Endothelial cell of umbilical vein (primary cell): ENCODE measurements around the gene COL20A1. TPM values are rescaled to one million over a fixed set of nuclear protein-coding genes. Genes with fewer than 3 reads are reported as not detected.

Source experiments
- BruUV-seq: library from RNA; stranded (reverse); fragments of 400-500 nt; replicated peaks from 2 replicates; lab custom pipeline; 2021; lab: Mats Ljungman, UMichigan
- CTCF ChIA-PET: fragments of 300-600, 350-600 bp; sonication (Branson Sonifier 250); formaldehyde crosslinking; loops from one replicate; lab custom pipeline; 2021; ENCODE audit warnings: antibody characterized with exemption, inconsistent platforms; lab: Charles Lee
- POLR2A ChIA-PET: fragments of 300-600, 350-600 bp; sonication (Branson Sonifier 250); formaldehyde crosslinking; loops from one replicate; lab custom pipeline; 2021; ENCODE audit warnings: antibody characterized with exemption, inconsistent platforms; lab: Charles Lee
- DNase-seq: peaks from one replicate; pipeline ENCODE4 v3.0.0-alpha.2; 2011; ENCODE audit warnings: low read depth, low spot score
- FAIRE-seq: peaks from 2 replicates; lab custom pipeline; 2011; peaks lifted over from hg19 to GRCh38; lab: Jason Lieb, UNC
- H2AFZ ChIP-seq: 2 replicates; pipeline ENCODE4 v1.6.0; 2012; ENCODE audit warnings: low read depth, low read length, control low read depth, inconsistent platforms
- H3K27ac ChIP-seq: 2 replicates; pipeline ENCODE4 v1.5.1; 2011; ENCODE audit warnings: low read depth, mild to moderate bottlenecking, control low read depth, low read length, moderate library complexity; ENCODE audit not compliant: insufficient read depth
- H3K27me3 ChIP-seq, 2 experiments: 2 replicates each; pipeline versions ENCODE4 v1.6.0 to v1.6.1; 2011; ENCODE audit warnings: low read length in 2 of 2, mixed read lengths in 1 of 2; ENCODE audit not compliant: control insufficient read depth in 2 of 2, insufficient read depth in 2 of 2
- H3K36me3 ChIP-seq, 2 experiments: 2 replicates in 1 of 2; 3 replicates in 1 of 2; pipeline ENCODE4 v1.5.1; 2011; ENCODE audit warnings: low read length in 2 of 2, mild to moderate bottlenecking in 1 of 2, moderate library complexity in 1 of 2; ENCODE audit not compliant: control insufficient read depth in 2 of 2, insufficient read depth in 2 of 2; ENCODE audit errors: extremely low read depth in 1 of 2
- H3K4me1 ChIP-seq: 3 replicates; pipeline ENCODE4 v1.5.1; 2011; ENCODE audit warnings: mild to moderate bottlenecking, low read length; ENCODE audit not compliant: control insufficient read depth, insufficient read depth; ENCODE audit errors: extremely low read depth
- H3K4me2 ChIP-seq: 2 replicates; pipeline ENCODE4 v1.6.1; 2011; ENCODE audit warnings: low read length, control low read depth, mixed read lengths; ENCODE audit not compliant: insufficient read depth
- H3K4me3 ChIP-seq, 3 experiments: fragments of 200-600 bp in 1 of 3; sonication (generic), shearing (Covaris generic) in 1 of 3; replicated peaks in 1 of 3; 2 replicates each; pipeline ENCODE4 v1.5.1; 2011 to 2016; ENCODE audit warnings: control low read depth in 3 of 3, low read length in 3 of 3, mild to moderate bottlenecking in 2 of 3, inconsistent platforms in 1 of 3, low read depth in 1 of 3, moderate library complexity in 1 of 3; ENCODE audit not compliant: insufficient read depth in 1 of 3
- H3K79me2 ChIP-seq: 2 replicates; pipeline ENCODE4 v1.6.0; 2012; ENCODE audit warnings: low read length, inconsistent platforms; ENCODE audit not compliant: control insufficient read depth, insufficient read depth
- H3K9ac ChIP-seq: replicated peaks from 2 replicates; pipeline ENCODE3; 2011; ENCODE audit warnings: low read length, control low read depth; ENCODE audit not compliant: insufficient read depth; ENCODE audit errors: extremely low read depth
- H3K9me1 ChIP-seq: replicated peaks from 3 replicates; pipeline ENCODE4 v1.6.0; 2011; ENCODE audit warnings: mild to moderate bottlenecking, low read length; ENCODE audit not compliant: control insufficient read depth, insufficient read depth; ENCODE audit errors: extremely low read depth
- H3K9me3 ChIP-seq: replicated peaks from 2 replicates; pipeline ENCODE4 v1.5.1; 2012; ENCODE audit warnings: low read length, inconsistent platforms; ENCODE audit not compliant: control insufficient read depth, insufficient read depth
- H4K20me1 ChIP-seq: replicated peaks from 2 replicates; pipeline ENCODE3; 2011; ENCODE audit warnings: mild to moderate bottlenecking, low read length; ENCODE audit not compliant: control insufficient read depth, insufficient read depth; ENCODE audit errors: extremely low read depth
- CTCF ChIP-seq, 2 donors: IDR thresholded peaks; 1 replicate in 1 of 2; 2 replicates in 1 of 2; pipeline ENCODE4 v1.5.1; 2011; ENCODE audit warnings: low read length in 2 of 2, mild to moderate bottlenecking in 2 of 2, moderate library complexity in 2 of 2, control low read depth in 1 of 2, inconsistent platforms in 1 of 2, low read depth in 1 of 2; ENCODE audit not compliant: insufficient read depth in 1 of 2; ENCODE audit errors: extremely low read depth in 1 of 2
- FOS ChIP-seq: IDR thresholded peaks from 2 replicates; pipeline ENCODE4 v1.6.1; 2011; ENCODE audit warnings: mild to moderate bottlenecking, low read length, moderate library complexity, borderline replicate concordance; ENCODE audit not compliant: insufficient read depth
- MAX ChIP-seq: IDR thresholded peaks from 2 replicates; pipeline ENCODE4 v1.6.1; 2011; ENCODE audit not compliant: insufficient read depth, insufficient read length
- MYC ChIP-seq: IDR thresholded peaks from one replicate; pipeline ENCODE4 v1.6.1; 2011; ENCODE audit warnings: mild to moderate bottlenecking, low read depth, low read length
- POLR2A ChIP-seq: IDR thresholded peaks from 2 replicates; pipeline ENCODE4 v1.6.1; 2012; ENCODE audit warnings: low read depth, mild to moderate bottlenecking, control low read depth, low read length
- dilution Hi-C: fragments of 300-500 bp; cut with MboI; formaldehyde crosslinking; loops from one replicate; pipeline ENCODE4 v1.15.0; 2019; ENCODE audit warnings: low sequenced_read_pairs; ENCODE audit not compliant: extremely low pct_ligation_motif_present
- intact Hi-C: fragments of 100-400 bp; cut with micrococcal nuclease; formaldehyde crosslinking; loops from one replicate; pipeline ENCODE4 v1.10.0; 2022
- polyA plus RNA-seq, 4 experiments: library from polyadenylated mRNA; depleted of rRNA in 3 of 4; stranded (reverse) in 3 of 4; unstranded in 1 of 4; fragments of >200 nt; gene quantifications; 2 replicates each; pipeline versions ENCODE4 v1.2.1 to v1.2.3, GENCODE V29; 2011 to 2012; ENCODE audit warnings: missing spikeins in 1 of 4
- total RNA-seq: library from RNA; stranded (reverse); gene quantifications from 2 replicates; pipeline ENCODE4 v1.2.3, GENCODE V29; 2021

The COL20A1 gene
- total and polyA plus RNA-seq, 2 donors (not counting 3 experiments of a cell fraction or from before 2014, with no cell fraction given), result not detected

- no peak overlapping the region for H3K27ac ChIP-seq
- intact Hi-C loops, result no loop called here
- H4K20me1 ChIP-seq, result no peaks in the 10 kb centered on the region
- ChIA-PET CTCF (interaction anchor here (1.0 to 1.6 kb wide), 2 partner anchors 35 to 37 kb away, joined by 4 to 5 read pairs; no protein-coding TSS in a partner anchor), POLR2A (no interaction called here)
- no peak for FAIRE-seq
- H2AFZ ChIP-seq, result no peak overlapping the region
- H3K4me1 ChIP-seq, result no peaks in the 10 kb centered on the region
- TF ChIP-seq CTCF (IDR thresholded peaks at IDR 0.05; ENCODE audit: extremely low read depth in 1 of 2, insufficient read depth in 1 of 2, low read depth in 1 of 2, low read length in 2 of 2), result no peak
- TF ChIP-seq POLR2A, result no peak
- TF ChIP-seq MYC, result no peak
- no peak for TF ChIP-seq FOS
- no peak for TF ChIP-seq MAX
- no peaks in the 10 kb centered on the region for H3K9me3 ChIP-seq
- dilution Hi-C loops, result no loop called here
- H3K9ac ChIP-seq, result no peak overlapping the region
- no peaks in the 10 kb centered on the region for H3K9me1 ChIP-seq
- BruUV-seq, result no TSS peak
- no peaks in the 10 kb centered on the region for H3K36me3 ChIP-seq
- H3K27me3 ChIP-seq, result no peaks in the 10 kb centered on the region
- H3K79me2 ChIP-seq, result no peaks in the 10 kb centered on the region
- H3K4me2 ChIP-seq, result no peak overlapping the region
- H3K4me3 ChIP-seq, result no peak overlapping the region
- DNase-seq, result no peak
Observed at GRCh38 chr20:63346131-63347080, 53.4 kb downstream of the COL20A1 start.
